NCI-H2171 treated with DMSO at 0.1 percent for 48 hours (cell line): ENCODE results near the gene SLC20A1.

Experiments used
- DNase-seq: peaks from one replicate; lab custom pipeline; 2025; lab: John Stamatoyannopoulos, UW

The SLC20A1 gene

DNA sequence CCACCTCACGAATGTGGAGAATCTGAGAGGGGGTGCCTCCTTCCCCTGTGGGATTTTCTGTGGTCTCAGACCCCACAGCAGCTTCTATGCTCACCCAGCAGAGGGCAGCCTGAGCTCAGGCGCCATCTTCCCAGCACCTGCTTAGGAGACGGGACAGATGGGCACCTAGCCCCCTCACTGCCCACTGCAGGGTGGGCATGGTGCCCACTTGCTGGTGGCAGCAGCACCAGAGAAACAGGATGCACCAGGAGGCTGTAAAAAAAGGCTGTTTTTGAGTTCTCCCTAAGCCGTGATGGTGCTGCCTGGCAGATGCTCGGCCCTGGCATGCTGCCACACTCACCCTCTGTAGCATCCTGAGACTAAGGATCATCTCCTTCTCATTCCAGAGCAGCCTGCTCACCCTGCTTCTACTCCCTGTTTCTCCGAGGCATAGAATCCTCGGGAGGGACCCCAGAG is 19.1 kb upstream of the SLC20A1 start:
- DNase-seq, result peak; percentile 95

DNA sequence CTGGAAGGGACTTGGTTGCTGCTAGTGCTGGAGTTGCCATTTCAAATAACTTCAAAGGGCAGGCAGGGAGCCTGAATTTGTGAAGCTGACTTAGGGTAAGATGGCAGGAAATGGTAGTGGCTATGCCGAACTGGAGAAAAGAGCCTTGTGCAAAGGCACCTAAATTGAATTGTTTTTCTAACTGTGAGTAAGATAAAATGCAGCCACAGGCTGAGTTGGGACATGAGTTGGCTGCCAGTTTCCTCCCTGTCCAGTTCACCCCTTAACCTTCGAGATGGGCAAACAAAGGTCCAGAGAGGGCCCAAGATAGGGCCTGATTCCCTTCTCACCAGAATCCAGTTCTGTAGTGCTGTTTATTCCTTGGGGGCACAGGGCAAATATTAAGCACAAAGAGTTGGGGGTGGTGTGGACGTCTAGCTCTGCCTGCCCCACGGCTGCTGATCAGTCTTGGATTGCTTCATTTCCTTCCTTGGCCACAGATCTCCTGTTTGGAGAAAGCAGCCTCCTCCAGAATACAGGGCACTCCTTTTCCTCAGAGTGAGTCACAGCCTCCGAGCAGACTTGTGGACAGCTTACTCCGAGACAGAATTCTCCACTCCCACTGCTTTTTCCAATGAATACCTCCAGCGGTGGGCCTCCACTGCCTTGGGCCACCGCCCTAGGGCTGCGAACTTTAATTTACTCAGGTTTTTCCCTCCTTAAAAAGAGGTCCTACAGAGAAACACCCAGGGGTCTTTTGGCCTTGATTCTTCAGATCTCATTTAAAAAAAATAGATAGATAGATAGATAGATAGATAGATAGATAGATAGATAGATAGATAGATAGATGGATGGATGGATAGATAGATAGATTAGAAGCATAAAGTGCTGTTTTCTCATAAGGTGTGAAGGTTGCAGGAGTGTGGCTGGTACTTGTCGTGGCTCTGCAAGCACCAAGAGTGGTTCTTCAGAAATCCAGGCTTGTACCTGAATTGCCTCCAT is 18.4 kb upstream of the SLC20A1 start:
- DNase-seq, result no peak

DNA sequence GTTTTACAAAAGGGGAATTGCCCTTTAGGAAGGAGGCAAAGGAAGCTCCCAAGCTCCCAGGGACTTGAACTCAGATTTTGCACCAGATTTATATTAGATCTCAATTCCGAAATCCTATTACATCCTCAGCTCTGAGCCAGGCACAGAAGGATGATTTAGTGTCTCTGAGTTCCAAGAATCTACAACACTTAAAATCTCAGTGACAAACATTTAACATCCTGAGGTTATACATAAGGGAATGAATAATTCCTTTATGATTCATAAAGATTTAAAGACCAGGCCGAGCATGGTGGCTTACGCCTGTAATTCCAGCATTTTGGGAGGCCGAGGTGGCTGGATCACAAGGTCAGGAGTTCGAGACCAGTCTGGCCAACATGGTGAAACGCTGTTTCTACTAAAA is 16.5 kb upstream of the SLC20A1 start:
- DNase-seq, result no peak

DNA sequence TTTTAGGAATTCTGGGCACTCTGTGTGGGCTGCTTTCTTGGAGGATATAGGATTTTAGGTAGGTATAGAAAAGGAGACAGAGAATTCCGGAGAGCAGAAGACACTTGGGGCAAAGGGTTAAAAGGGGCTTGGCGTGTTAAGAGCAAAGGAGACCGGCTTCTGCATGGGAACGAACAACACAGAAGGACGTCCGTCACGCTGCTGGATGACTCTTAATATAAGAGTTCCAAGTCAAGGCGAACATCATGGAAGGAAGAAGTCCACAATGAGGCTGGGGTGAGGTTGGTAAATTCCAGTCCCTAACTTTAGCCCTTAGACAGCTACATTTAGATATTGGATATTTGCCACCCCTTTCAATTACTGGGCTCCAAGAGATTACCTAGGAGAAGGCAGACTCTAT is 15.9 kb upstream of the SLC20A1 start:
- no peak for DNase-seq

DNA sequence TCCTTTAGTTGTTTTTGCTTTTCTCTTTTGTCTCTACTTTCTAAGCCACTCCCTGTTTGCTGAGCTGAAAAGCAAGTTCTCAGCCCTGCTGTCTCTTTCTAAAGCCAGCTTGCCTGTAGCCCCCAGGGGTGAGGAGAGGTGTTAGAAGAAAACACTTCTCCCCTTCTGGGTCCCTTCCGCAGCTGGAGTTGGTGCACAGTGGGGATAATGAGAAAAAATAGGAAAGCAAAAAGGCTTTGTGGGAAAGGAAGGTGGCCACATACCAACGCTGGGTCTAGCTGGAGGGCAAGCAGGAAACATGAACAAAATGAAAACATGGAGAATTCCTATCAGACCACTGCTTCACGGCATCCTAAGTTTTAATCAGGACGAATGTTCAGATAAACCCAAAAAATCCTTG is 15.5 kb upstream of the SLC20A1 start:
- DNase-seq, result no peak

DNA sequence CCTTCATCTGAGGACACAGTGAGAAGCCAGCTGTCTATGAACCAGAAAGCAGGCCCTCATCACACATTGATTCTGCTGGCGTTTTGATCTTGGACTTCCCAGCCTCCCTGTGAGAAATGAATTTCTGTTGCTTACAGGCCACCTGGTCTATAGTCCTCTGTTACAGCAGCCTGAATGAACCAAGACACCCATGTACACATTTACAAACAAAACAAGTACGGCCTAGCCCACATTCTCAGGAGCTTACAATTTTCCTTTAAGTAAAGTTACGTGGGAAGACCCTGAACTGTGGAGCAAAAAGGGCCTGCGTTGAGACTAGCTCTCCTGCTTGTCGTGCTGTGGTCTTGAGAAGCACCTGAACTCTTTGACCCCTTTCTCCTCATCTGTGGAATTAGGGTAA is 12.0 kb upstream of the SLC20A1 start:
- no peak for DNase-seq

DNA sequence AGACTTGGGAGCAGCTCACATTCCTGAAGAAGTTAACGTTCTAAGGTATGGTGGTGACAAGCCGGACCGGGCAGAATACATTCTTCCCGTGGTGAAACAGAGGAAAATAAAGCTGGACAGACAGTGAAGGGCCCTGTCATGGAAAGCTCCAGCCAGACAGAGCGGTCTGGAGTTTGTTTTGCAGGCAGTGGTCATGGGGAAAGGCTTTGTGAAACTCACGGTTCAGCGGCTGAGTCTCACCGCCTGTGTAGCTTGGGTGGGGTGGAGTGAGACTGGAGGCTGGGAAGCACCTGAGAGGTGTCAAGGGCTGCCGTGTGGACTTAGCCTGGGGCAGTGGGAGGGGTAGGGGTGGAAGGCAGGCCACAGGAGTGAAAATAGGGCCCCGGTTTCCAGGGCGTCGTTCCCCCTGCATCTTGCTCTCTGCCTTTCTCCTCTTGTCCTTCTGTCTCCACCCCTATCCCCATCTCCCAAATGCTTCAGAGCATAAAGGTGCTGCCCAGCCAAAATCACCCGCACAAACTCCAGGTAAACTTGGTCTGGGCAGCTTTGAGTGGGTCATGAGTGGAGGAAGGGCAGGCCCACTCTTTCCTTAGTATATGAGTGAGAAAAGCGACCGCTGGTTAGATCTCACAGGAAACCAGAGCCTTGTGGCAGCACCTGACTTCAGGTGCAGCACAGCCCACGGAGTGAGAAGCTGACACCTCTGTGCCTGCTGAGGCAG is 11.4 kb upstream of the SLC20A1 start:
- no peak for DNase-seq

DNA sequence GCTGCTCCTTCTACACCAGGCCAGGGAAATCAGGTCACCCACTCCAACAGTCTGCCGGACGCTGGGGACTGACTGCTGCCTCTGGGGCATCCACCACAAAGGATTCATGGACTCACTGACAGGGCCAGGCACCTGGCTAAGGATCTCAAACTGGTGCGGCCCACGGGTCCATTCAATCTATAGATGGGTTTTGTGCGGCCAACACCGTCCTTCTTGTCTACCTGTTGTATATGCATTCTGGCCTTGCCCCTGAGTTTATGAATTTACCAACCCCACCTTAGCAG is 10.9 kb upstream of the SLC20A1 start:
- no peak for DNase-seq

DNA sequence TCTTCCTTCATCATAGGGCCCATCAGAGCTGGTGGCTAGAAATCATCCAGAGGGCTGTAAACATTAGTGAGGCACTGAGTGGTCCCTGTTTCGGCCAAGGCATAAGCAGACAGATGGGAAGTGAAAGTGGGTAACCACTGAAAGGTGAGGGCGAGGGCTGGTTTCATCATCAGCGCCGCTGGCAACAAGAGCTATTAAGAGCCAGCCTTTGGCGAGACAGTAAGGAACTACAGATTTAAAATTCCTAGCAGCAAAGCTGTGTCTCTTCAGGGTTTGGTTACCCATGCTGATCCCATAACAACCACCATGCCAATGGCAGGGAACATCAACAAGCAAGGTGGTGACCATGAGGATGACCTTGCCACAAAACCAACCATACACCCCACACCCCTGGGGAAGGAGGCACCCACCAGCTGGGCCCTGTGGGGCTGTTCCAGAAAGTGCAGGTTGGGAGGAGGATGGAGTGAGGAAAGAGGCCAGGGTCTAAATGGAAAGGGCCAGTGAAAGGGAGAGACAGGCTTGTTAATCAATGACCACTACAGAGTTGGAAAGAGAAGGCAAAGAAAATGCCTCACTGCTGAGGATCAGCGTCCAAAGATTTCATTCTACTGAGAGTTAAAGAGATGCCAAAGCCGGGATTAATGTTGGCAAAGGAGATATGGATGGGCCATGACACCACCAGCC is 9.0 kb upstream of the SLC20A1 start:
- DNase-seq, result no peak

DNA sequence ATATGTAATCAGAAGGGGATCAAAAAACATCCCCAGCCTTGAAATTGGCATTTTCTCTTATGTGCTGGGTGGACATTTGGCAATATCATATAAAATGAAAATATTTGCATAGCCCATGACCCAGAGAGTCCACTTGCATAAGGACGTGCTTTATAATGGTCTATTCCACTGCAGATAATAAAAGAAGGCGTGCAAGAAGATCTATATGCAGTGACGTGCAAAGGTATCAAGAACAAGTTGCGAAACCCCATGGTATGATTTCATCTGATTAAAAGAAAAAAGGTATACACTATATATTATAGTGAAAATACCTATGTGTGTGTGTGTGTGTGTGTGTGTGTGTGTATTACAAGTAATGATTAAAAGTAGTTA is 8.5 kb upstream of the SLC20A1 start:
- DNase-seq, result no peak

DNA sequence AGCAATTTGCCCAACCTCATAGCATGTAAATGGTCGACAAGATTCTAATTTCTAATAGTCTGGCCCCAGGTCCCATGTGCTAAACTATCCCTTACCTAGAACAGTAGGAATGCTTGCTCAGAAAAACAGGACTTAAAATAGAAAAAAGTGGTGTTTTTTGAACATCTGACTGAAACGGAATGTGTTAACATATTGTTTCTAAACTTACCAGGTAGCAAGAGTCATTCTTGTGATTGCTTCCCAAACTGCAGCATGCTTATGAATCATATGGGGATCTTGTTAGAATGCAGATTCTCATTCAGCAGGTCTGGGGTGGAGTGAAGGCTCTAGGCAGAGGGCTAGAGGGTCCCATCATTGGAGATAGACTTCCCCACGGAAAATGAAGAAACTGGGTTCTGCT is 5.8 kb upstream of the SLC20A1 start:
- DNase-seq, result no peak

DNA sequence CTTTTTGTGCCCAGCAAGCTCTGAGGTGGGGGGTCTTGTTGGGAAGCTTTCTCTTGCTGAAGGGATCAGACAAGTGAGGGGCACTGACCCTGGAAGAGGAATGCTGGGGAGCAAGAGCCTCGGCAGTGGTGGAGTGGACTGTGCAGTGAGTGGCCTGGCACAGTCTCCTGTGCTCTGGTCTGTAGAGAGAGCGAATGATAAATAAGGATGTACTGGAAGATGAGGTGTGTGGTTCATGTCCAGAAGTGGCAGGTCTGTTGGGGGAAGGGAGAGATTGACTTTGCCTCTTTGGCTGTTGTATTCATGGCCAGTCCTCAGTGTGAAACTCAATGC is 5.3 kb upstream of the SLC20A1 start:
- no peak for DNase-seq

DNA sequence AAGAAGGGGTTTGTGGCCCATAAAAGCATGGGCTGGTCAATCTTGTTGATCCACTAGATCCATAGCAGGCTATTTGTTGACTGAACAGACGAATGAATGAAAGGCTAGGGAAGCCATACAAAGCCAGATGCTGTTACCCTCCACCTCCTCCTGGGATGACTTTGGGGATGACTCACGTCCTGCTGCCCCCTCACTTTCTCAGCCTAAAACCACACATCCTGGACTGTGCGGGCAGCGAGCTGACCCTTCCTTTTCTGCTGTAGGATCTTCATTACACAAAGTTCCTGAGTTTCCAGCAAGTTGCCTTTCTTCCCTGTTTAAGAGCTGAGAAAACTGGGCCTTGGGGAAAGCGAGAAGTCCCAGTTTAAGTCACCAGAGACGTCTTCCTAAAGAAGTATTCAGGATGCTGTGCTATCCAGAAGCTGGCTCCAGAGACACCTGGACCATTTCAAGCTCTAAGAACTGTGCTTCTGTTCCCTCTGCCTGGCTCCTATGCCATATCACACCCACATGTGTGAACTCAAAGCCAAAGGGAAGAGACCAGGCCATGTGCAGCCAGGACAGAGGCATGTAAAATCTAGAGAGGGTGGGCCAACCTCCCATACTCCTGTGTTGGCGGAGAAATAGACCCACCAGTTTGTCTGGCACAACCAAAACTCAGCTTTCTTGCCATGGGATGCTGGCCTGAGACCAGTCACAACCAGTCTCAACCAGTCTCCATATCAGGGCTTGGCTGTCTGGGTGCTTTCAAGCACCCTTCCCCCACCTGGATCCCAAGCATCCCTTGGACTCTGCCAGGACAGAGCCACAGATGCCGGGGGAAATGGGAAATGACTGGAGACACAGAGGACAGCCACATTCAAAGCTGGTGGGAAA is 4.7 kb upstream of the SLC20A1 start:
- no peak for DNase-seq

DNA sequence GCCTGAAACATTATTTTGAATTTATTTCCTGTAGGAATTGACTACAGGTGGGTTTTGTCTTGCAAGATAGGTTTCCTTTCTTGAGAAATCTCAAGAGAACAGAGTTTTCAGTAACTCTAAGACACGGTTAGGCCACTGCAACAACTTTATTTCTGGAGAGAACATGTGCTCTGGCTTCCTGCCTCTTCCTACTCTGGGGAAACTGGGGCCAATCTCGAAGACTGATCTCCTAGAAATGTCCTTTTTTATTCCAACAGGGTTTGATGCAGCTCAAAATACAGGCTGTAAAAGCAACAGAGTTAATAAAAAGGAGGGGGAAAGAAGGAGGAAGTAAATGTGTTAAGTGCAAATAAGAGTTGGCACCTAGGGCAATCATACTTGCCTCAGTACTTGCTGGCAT is 4.0 kb upstream of the SLC20A1 start:
- no peak for DNase-seq

DNA sequence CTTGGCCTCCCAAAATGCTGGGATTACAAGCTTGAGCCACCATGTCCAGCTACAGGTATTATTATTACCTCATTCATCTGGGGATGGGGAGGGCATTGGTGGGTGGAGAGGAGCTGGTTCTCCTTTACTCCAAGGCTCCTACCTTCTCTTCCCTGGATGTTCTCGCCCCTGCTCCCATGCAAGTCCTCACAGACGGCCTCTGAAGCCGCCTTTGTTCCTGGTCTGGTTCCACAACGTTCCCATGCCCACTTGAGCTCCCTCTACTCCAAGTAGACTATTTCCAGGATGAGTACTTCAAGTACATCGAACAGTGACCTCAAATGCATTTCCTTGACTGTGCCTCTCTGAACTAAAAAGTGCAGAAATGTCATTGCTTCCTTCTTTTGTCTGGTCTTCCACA is 3.2 kb upstream of the SLC20A1 start:
- DNase-seq, result no peak

DNA sequence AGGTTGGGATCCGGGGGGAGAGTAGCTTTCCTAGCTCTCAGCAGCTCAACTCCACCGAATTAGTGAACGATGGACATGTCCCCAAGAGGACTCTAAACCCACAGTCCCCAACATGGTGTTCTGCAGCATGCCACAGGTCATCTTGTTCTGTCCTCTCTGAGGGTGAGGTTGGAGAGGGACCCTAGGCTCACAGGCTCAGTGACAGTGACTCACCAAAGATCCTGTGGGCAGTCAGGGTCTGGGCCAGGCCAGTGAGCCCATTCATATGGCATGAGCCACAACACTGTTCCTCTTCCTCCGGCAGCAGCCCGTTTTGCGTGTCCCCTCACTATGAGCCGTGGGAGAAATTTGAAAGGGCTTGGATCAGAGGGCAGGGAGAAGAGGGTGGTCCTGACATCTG is 2.8 kb upstream of the SLC20A1 start:
- no peak for DNase-seq

DNA sequence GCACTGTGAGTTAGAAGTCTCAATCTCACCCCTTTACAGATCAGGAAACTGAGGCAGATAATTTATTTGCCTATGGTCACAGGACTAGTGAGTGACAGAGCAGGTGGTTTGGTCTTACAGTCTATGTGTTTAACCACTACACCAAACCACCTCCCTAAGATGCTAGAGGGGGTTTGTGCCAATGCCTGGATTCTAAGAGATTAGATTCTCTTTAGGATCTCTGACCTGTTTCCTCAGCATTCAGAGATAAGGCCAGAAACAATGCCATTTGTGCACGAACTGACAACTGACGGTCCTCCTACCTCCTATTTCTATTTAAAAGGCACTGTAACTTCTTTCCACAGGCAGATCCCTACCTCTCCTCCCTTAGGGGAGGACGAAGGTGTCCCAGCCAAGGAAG is 2.3 kb upstream of the SLC20A1 start:
- DNase-seq, result no peak

DNA sequence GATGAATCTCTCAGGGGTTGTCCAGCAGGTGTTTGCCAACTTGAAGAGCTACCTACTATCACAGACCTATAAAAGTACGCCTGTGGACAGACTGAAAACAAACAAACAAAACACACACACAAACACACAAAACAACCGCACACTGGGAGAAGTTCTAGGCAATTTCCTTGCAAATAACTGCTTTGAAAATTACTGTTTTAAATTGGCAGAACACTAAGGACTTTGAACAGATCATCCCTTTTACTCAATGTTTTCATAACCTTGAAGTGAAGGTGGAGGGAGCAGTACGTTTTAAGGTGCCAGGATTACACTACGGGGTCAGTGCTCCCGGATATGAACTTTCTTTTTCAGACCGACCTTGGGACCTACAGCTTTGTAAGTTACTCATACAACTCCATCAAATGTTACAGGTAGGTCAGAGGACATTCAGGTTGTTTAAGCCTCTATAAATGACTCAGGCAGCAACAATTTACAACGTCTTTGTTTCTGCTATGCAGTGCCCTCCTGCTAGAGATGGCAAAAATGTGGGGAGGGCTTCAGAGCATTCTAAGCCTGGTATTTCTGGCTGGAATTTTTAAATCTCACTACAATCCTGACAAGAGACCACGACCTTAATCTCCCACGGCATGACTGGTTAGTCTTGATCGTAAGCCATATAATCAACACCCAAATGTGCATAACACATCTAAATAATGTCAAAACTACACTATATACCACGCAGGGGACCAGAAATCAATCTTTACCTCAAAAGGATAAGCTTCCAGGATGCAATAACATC is 1.4 kb upstream of the SLC20A1 start:
- no peak for DNase-seq

DNA sequence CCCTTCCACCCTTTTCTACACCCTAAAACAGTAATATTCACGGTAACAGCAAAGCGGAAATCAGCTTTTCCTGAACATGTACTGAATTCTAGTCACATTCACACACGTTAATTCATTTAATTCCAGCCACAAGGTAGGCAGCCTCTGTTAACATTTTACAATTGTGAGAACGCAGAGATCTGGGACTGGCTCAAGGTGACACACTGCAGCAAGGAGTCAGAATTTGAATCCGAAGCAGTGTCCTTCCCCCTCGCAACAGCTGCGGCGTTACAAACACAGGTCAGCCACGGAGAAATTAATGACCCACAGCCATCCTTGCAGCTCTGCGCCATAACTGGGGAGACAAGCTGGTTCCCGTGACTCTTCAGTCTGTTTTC is 818 bp upstream of the SLC20A1 start:
- DNase-seq, result peak; percentile 60

DNA sequence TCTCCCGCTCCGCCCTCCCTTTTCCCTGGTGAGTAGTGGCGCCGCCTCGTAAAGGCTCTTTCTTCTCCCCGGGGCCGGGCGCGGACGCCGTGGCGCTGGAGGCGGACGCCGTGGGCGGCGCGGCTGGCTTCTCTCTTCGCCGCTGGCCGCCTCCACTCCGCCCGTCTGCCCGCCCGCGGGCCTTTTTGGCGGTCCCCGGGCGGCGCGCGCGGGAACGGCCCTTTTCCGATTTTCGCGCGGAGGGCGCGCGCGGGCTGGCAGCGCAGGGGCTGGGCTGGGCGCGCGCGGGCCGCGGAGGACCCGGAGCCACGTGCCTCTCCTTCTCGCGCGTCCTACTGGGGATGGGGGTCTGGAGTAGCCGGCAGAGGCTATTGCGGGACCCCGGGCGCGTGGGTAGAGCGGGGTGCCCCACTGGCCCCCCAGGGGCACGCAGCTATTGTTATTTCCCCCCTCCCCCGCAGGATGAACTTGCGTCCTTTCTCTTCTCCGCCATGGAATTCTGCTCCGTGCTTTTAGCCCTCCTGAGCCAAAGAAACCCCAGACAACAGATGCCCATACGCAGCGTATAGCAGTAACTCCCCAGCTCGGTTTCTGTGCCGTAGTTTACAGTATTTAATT is 472 bp downstream of the SLC20A1 start:
- peak; percentile 75 for DNase-seq
